T-cell (primary cell): Measurements from ENCODE around the gene NUCB2. TPM values are rescaled to one million over a fixed set of nuclear protein-coding genes. Genes with fewer than 3 reads are reported as not detected.
"Not testable (repeated sequence)": the region's sequence is repeated elsewhere in the genome, so short reads cannot be mapped to it uniquely, and the experiment has no call there.

Experiments used
- ATAC-seq, 4 experiments: fragments of 200-7000 bp in 3 of 4; fragments of 150-1000 bp in 1 of 4; cut with Tn5 transposase; replicated peaks in 1 of 4; 1 replicate in 3 of 4; 2 replicates in 1 of 4; pipeline ENCODE4 v1.10.0; 2021; ENCODE audit warnings: moderate library complexity in 3 of 4, mild to moderate bottlenecking in 2 of 4, moderate number of reproducible peaks in 1 of 4
- CTCF ChIA-PET, 2 donors: fragments of 300-600 bp; sonication (Branson Sonifier 250); formaldehyde crosslinking; loops; one replicate each; lab custom pipeline; 2022; ENCODE audit warnings: antibody characterized with exemption in 2 of 2; lab: Charles Lee
- POLR2A ChIA-PET, 2 donors: fragments of 300-600 bp; sonication (Branson Sonifier 250); formaldehyde crosslinking; loops; one replicate each; lab custom pipeline; 2022; ENCODE audit warnings: antibody characterized with exemption in 2 of 2; lab: Charles Lee
- DNase-seq, 35 experiments: peaks; one replicate each; pipeline versions ENCODE4 v3.0.0 to v3.0.0-alpha.2; 2013 to 2023
- H3K27ac ChIP-seq: one replicate; pipeline ENCODE4 v1.5.1; 2013; ENCODE audit warnings: low read length
- H3K27me3 ChIP-seq, 2 experiments: replicated peaks in 1 of 2; 1 replicate in 1 of 2; 2 replicates in 1 of 2; pipeline versions ENCODE4 v1.6.1 to v1.7.0; 2013; ENCODE audit warnings: low read length in 1 of 2, mixed read lengths in 1 of 2; ENCODE audit not compliant: control insufficient read depth in 2 of 2, insufficient read depth in 2 of 2; ENCODE audit errors: extremely low read depth in 1 of 2
- H3K36me3 ChIP-seq, 2 donors: 1 replicate in 1 of 2; 2 replicates in 1 of 2; pipeline versions ENCODE4 v1.6.1 to v1.7.0; 2013; ENCODE audit warnings: low read length in 1 of 2; ENCODE audit not compliant: control insufficient read depth in 2 of 2, insufficient read depth in 1 of 2; ENCODE audit errors: extremely low read depth in 1 of 2
- H3K4me1 ChIP-seq, 2 experiments: 1 replicate in 1 of 2; 2 replicates in 1 of 2; pipeline versions ENCODE4 v1.6.1 to v1.7.0; 2013; ENCODE audit warnings: low read length in 2 of 2, mixed read lengths in 1 of 2; ENCODE audit not compliant: insufficient read depth in 2 of 2, control insufficient read depth in 1 of 2; ENCODE audit errors: extremely low read depth in 1 of 2
- H3K4me3 ChIP-seq, 2 donors: 1 replicate in 1 of 2; 2 replicates in 1 of 2; pipeline versions ENCODE4 v1.5.1 to v1.7.0; 2013; ENCODE audit warnings: mild to moderate bottlenecking in 2 of 2, low read length in 1 of 2, moderate library complexity in 1 of 2; ENCODE audit not compliant: control insufficient read depth in 1 of 2; ENCODE audit errors: extremely low read depth in 1 of 2
- H3K9me3 ChIP-seq: 2 replicates; pipeline ENCODE4 v1.7.0; 2013
- H3K27ac Mint-ChIP-seq, 2 donors: one replicate each; pipeline ENCODE4 v1.8.0; 2020 to 2021; ENCODE audit warnings: mild to moderate bottlenecking in 2 of 2, mixed read lengths in 2 of 2
- H3K27me3 Mint-ChIP-seq, 2 donors: one replicate each; pipeline ENCODE4 v1.8.0; 2021 to 2022; ENCODE audit warnings: mixed read lengths in 2 of 2
- H3K36me3 Mint-ChIP-seq: one replicate; pipeline ENCODE4 v1.8.0; 2021; ENCODE audit warnings: mixed read lengths
- H3K4me1 Mint-ChIP-seq, 3 donors: one replicate each; pipeline ENCODE4 v1.8.0; 2020 to 2022; ENCODE audit warnings: mixed read lengths in 3 of 3, mild to moderate bottlenecking in 1 of 3
- H3K4me3 Mint-ChIP-seq, 3 donors: one replicate each; pipeline ENCODE4 v1.8.0; 2020 to 2022; ENCODE audit warnings: mild to moderate bottlenecking in 3 of 3, mixed read lengths in 3 of 3, moderate library complexity in 3 of 3
- H3K9me3 Mint-ChIP-seq, 3 donors: one replicate each; pipeline ENCODE4 v1.8.0; 2020 to 2022; ENCODE audit warnings: mixed read lengths in 3 of 3
- WGBS: methylation state at CpG from one replicate; pipeline ENCODE4 v1.1.5; 2013; ENCODE audit warnings: missing lambda C conversion rate; ENCODE audit not compliant: insufficient coverage; 5-methylcytosine and 5-hydroxymethylcytosine counted together
- total RNA-seq, 35 experiments: library from RNA in 6 of 35; stranded (reverse) in 6 of 35; fragments of 120-200 nt in 1 of 35; gene quantifications; one replicate each; pipeline versions ENCODE4 v1.2.1 to v1.2.4 and lab custom pipeline; 2013 to 2026

Gene NUCB2
- total RNA-seq, 5 donors from 2014 or later (not counting 1 experiment from before 2014, with no cell fraction given): 43.6 to 119 (median 67.0) TPM

DNA sequence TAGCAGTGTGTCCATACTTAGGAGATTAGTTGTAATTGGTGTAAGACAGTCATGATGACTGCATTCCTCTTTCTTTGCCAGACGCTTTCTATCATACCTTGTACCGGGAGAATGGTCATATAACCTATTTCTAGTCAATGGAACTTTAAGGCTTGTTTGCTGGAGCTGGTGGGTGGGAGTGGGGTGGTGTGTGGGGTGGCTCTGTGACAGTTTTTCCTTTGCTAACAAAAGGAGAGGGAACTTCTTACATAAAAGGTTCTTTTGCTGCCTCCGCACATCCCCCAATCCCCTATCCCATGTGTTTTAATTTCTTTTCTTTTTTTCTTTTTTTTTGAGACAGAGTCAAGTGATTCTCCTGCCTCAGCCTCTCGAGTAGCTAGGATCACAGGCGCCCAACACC is 9.8 kb upstream of the NUCB2 start:
- Histone ChIP-seq H3K4me3 (no peak overlapping the region), H3K9me3 (no peaks in the 10 kb centered on the region), H3K36me3 (no peaks in the 10 kb centered on the region), H3K27ac (no peak overlapping the region), H3K4me1 (no peaks in the 10 kb centered on the region), H3K27me3 (no peaks in the 10 kb centered on the region)
- no peak for ATAC-seq
- 100% methylated on average over 2 of the region's 5 CpGs for WGBS
- Mint-ChIP-seq H3K4me3 (no peak overlapping the region), H3K9me3 (no peaks in the 10 kb centered on the region), H3K27me3 (no peaks in the 10 kb centered on the region), H3K27ac (no peak overlapping the region), H3K36me3 (no peaks in the 10 kb centered on the region), H3K4me1 (peaks cover 4 to 7% (median 5%) of the 10 kb centered on the region in 3 donors)
- ChIA-PET POLR2A (interaction anchor here in 1 of 2 donors (0.6 kb wide), 1 partner anchor 1935 kb away, joined by 3 read pairs; the partner anchor contains the start of gene CSRP3), CTCF (interaction anchor here in 1 of 2 donors (1.0 kb wide), 1 partner anchor 17 kb away, joined by 3 read pairs; no protein-coding TSS in a partner anchor)
- DNase-seq: no peak

DNA sequence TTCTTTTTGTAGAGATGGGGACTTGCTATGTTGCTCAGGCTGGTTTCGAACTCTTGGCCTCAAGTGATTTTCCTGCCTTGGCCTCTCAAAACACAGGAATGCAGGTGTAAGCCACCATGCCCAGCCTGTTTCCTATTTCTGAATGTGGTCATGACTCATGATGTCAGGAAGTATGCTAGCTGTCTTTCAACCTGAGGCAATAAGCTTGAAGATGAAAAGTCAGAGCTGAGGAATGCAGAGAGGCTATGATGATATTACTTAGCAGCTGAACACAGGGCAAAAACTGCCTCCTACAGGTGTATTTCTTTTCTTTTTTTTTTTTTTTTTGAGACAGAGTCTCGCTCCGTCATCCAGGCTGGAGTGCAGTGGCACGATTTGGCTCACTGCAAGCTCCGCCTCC is 9.0 kb upstream of the NUCB2 start:
- Histone ChIP-seq H3K4me1 (no peaks in the 10 kb centered on the region), H3K27ac (no peak overlapping the region), H3K4me3 (no peak overlapping the region), H3K36me3 (no peaks in the 10 kb centered on the region), H3K27me3 (no peaks in the 10 kb centered on the region), H3K9me3 (no peaks in the 10 kb centered on the region)
- Mint-ChIP-seq H3K36me3 (no peaks in the 10 kb centered on the region), H3K9me3 (no peaks in the 10 kb centered on the region), H3K4me1 (peaks cover 4 to 7% (median 5%) of the 10 kb centered on the region in 3 donors), H3K4me3 (no peak overlapping the region), H3K27me3 (peaks cover 0 to under 1% of the 10 kb centered on the region in 2 donors), H3K27ac (no peak overlapping the region)
- DNase-seq (no peak), ATAC-seq (peak in 2 of 4 experiments; percentile 57 to 67)
- ChIA-PET POLR2A (interaction anchor here in 1 of 2 donors (0.6 to 0.7 kb wide), 3 partner anchors 30 to 1934 kb away, joined by 3 to 6 read pairs (median 4); partner anchors contain the start of gene CSRP3), CTCF (interaction anchor here in 1 of 2 donors (0.7 to 1.0 kb wide), 3 partner anchors 16 to 259 kb away, joined by 3 to 5 read pairs (median 5); no protein-coding TSS in a partner anchor)
- WGBS: 100% methylated on average over 3 of the region's 5 CpGs

DNA sequence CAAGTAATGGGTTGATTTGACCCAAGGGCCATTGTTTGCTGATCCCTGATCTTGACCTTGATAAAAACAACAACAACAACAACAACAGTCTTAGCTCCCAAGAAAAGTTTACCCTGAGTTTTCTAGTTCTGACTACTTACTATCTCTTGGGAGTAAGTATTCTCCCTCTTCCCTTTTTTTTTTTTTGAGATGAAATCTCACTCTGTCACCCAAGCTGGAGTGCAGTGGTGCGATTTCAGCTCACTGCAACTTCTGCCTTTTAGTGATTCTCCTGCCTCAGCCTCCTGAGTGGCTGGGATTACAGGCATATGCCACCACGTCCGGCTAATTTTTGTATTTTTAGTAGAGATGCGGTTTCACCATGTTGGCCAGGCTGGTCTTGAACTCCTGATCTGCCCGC is 8.0 kb upstream of the NUCB2 start:
- H3K36me3 Mint-ChIP-seq, ATAC-seq, H3K4me1 Mint-ChIP-seq, H3K9me3 Mint-ChIP-seq, DNase-seq, H3K27me3 Mint-ChIP-seq, CTCF ChIA-PET, H3K27ac ChIP-seq, H3K9me3 ChIP-seq, H3K4me3 Mint-ChIP-seq, H3K27ac Mint-ChIP-seq, H3K36me3 ChIP-seq, H3K4me1 ChIP-seq, POLR2A ChIA-PET, H3K27me3 ChIP-seq, H3K4me3 ChIP-seq: not testable (repeated sequence)
- WGBS: 100% methylated on average over 1 of the region's 5 CpGs

DNA sequence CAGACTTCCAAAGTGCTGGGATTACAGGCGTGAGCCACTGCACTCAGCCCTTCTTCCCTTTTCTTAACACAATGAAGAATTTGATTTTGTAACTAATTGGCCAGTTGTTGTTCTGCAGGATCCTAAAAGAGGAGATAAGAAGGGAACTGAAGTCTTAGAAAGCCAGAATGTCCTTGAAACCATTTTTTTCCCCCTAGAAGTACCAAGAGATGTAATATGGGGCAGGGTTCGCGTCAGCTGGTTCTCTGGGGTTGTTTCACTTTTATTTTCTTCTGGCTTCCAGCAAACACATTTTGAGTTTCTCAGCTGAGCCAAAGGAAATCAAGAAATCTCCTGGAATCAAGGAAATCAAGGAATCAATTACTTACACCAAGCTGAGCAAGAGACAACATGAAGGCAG is 7.6 kb upstream of the NUCB2 start:
- POLR2A ChIA-PET: no interaction called here
- Mint-ChIP-seq H3K4me1 (peaks cover 4 to 7% (median 5%) of the 10 kb centered on the region in 3 donors), H3K27ac (no peak overlapping the region), H3K9me3 (no peaks in the 10 kb centered on the region), H3K4me3 (no peak overlapping the region), H3K36me3 (no peaks in the 10 kb centered on the region), H3K27me3 (peaks cover 0 to 1% of the 10 kb centered on the region in 2 donors)
- Histone ChIP-seq H3K27ac (no peak overlapping the region), H3K4me3 (no peak overlapping the region), H3K36me3 (no peaks in the 10 kb centered on the region), H3K9me3 (no peaks in the 10 kb centered on the region), H3K27me3 (peaks cover 0 to 3% of the 10 kb centered on the region in 2 experiments), H3K4me1 (no peaks in the 10 kb centered on the region)
- no peak for DNase-seq
- CTCF ChIA-PET: no interaction called here
- WGBS: no CpG with 5 or more reads among the region's 3 CpGs
- no peak for ATAC-seq

DNA sequence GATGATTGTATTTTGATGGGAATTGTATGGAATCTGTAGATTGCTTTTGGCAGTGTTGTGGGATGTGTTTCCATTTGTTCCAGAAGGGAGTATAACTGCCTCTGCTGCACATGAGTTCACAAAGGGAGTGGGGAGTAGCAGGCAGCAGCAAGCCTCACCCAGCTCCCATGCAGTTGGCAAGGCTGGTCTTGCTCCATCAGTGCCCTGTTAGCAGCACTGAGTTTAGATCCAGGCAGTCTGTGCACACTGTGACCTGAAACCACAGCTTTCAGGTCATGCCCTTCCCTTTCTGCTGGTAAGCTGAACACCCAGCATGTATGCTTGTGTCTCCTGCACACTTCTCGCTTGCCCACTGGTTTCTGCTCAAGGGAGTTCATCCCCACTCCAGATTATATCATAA is 3.7 kb upstream of the NUCB2 start:
- WGBS: 100% methylated on average over 1 of the region's 1 CpG
- H3K27ac Mint-ChIP-seq: no peak overlapping the region
- peaks cover 19 to 25% (median 20%) of the 10 kb centered on the region in 3 donors for H3K4me1 Mint-ChIP-seq
- no peak overlapping the region for H3K4me3 Mint-ChIP-seq
- no peaks in the 10 kb centered on the region for H3K9me3 Mint-ChIP-seq
- Histone ChIP-seq H3K36me3 (no peaks in the 10 kb centered on the region), H3K4me1 (peaks cover 3 to 22% of the 10 kb centered on the region in 2 experiments), H3K4me3 (no peak overlapping the region), H3K27me3 (peaks cover 0 to 3% of the 10 kb centered on the region in 2 experiments), H3K27ac (no peak overlapping the region), H3K9me3 (no peaks in the 10 kb centered on the region)
- DNase-seq (no peak), ATAC-seq (no peak)
- peaks cover 0 to 1% of the 10 kb centered on the region in 2 donors for H3K27me3 Mint-ChIP-seq
- ChIA-PET CTCF (interaction anchor here (0.5 to 0.6 kb wide), 2 partner anchors 532 to 1447 kb away, joined by 4 to 6 read pairs; no protein-coding TSS in a partner anchor), POLR2A (interaction anchor here in 1 of 2 donors (0.6 kb wide), 1 partner anchor 81 kb away, joined by 3 read pairs; no protein-coding TSS in a partner anchor)
- H3K36me3 Mint-ChIP-seq: no peaks in the 10 kb centered on the region

DNA sequence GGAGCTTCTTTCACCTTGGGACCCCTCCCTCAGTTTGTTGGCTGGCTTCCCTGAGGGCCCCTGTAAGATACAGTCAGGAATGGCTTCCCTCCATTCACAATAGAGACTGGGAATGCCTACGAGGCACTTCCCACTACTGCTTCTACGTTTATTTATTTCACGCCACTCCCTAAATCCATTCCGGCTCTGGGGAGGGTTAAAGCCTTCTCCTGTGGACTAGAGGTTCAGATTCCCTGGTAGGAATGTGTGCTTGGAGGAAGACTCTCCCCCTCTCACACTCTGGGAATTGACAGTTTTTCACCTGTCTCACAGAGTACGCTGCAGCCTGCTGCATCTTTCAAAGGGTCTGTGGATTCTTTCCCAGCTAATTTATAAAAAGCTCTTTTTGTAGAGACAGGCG is 3.3 kb upstream of the NUCB2 start:
- CTCF ChIA-PET: interaction anchor here (0.5 to 0.6 kb wide), 2 partner anchors 532 to 1447 kb away, joined by 4 to 6 read pairs; no protein-coding TSS in a partner anchor

More for the DNA sequence above, 3.3 kb upstream of the NUCB2 start:
- Mint-ChIP-seq H3K27ac (no peak overlapping the region), H3K4me1 (peaks cover 22 to 26% (median 23%) of the 10 kb centered on the region in 3 donors), H3K9me3 (no peaks in the 10 kb centered on the region), H3K27me3 (peaks cover 0 to 1% of the 10 kb centered on the region in 2 donors), H3K4me3 (no peak overlapping the region), H3K36me3 (no peaks in the 10 kb centered on the region)
- Histone ChIP-seq H3K27me3 (peaks cover 0 to 3% of the 10 kb centered on the region in 2 experiments), H3K4me3 (no peak overlapping the region), H3K27ac (no peak overlapping the region), H3K9me3 (no peaks in the 10 kb centered on the region), H3K4me1 (peaks cover 4 to 22% of the 10 kb centered on the region in 2 experiments), H3K36me3 (no peaks in the 10 kb centered on the region)
- ATAC-seq (no peak), DNase-seq (no peak)
- WGBS: 100% methylated on average over 1 of the region's 6 CpGs
- POLR2A ChIA-PET: interaction anchor here in 1 of 2 donors (0.6 kb wide), 1 partner anchor 81 kb away, joined by 3 read pairs; no protein-coding TSS in a partner anchor
